HG03571 (cell line): ENCODE results near the gene GPR68.
A peak's percentile ranks its signal among the peaks of the same experiment; 100 is the strongest.
"Not testable (repeated sequence)": the region's sequence is repeated elsewhere in the genome, so short reads cannot be mapped to it uniquely, and the experiment has no call there.

Experiments
- ATAC-seq: cut with Tn5 transposase; IDR thresholded peaks from one replicate; pipeline ENCODE4 v1.9.1; 2021; ENCODE audit not compliant: unreplicated experiment

Gene GPR68

GRCh38 chr14:91230397-91231035 is 14.0 kb downstream of the GPR68 start:
- ATAC-seq: no peak

- peak; percentile 71 for ATAC-seq
These were observed 14.7 kb downstream of the GPR68 start for GRCh38 chr14:91229743-91230200.

GRCh38 chr14:91229005-91229382 is 15.5 kb downstream of the GPR68 start:
- no peak for ATAC-seq

- ATAC-seq: peak; percentile 78
These were observed 16.1 kb downstream of the GPR68 start for GRCh38 chr14:91228112-91229004.

GRCh38 chr14:91227183-91227628 is 17.3 kb downstream of the GPR68 start:
- no peak for ATAC-seq

- not testable (repeated sequence) for ATAC-seq
These were observed 18.1 kb downstream of the GPR68 start for GRCh38 chr14:91226360-91226759.

GRCh38 chr14:91225025-91225424 is 19.5 kb downstream of the GPR68 start:
- no peak for ATAC-seq

- ATAC-seq: no peak
These were observed 21.3 kb downstream of the GPR68 start for GRCh38 chr14:91223028-91223783.

GRCh38 chr14:91221270-91221669 is 23.2 kb downstream of the GPR68 start:
- ATAC-seq: no peak

- no peak for ATAC-seq
These were observed 23.9 kb downstream of the GPR68 start for GRCh38 chr14:91220581-91221000.

- ATAC-seq: no peak
These were observed 24.8 kb downstream of the GPR68 start for GRCh38 chr14:91219517-91220389.

- no peak for ATAC-seq
These were observed 26.5 kb downstream of the GPR68 start for GRCh38 chr14:91218014-91218413.

- no peak for ATAC-seq
These were observed 27.7 kb downstream of the GPR68 start for GRCh38 chr14:91216731-91217226.

- no peak for ATAC-seq
These were observed 29.1 kb downstream of the GPR68 start for GRCh38 chr14:91215381-91215780.

- ATAC-seq: no peak
These were observed 30.2 kb downstream of the GPR68 start for GRCh38 chr14:91214306-91214705.

- no peak for ATAC-seq
These were observed 33.5 kb downstream of the GPR68 start for GRCh38 chr14:91211017-91211416.

GRCh38 chr14:91207008-91207407 is 37.5 kb downstream of the GPR68 start:
- ATAC-seq: no peak

GRCh38 chr14:91205459-91205858 is 39.0 kb downstream of the GPR68 start:
- ATAC-seq: no peak

- ATAC-seq: no peak
These were observed 39.8 kb downstream of the GPR68 start for GRCh38 chr14:91204657-91205056.
